ENCODE measurements around the gene PHETA1. TPM values are rescaled to one million over a fixed set of nuclear protein-coding genes. Genes with fewer than 3 reads are reported as not detected.

Gene PHETA1
- total RNA-seq, 1 experiment from 2014 or later = 26.2 TPM

DNA sequence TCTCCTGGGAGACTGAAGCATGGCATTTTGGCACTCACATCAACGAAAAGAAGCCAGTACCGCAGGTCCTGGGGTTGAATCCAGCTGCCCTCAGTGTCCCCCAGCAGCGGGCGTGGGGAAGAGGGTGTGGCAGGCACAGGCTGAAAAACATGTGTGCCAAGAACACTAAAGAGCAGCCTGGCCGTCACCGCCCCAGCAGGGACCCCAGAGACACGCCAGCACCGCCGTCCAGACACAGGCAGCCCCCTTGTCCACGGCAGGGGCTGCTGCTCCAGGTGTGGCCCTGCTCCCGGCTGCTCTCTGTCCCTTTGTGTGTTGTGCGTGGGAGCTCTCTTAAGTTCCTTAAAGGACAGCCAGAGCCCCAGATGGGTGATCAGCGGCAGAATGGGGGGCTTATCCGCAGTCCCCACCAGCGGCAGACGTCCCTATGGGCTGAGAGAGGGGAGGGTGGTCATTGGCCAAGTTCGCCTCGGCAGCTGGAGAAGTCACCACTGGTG, 556 bp downstream of the PHETA1 start:
- no peak overlapping the region for H3K27ac ChIP-seq
- ChIA-PET CTCF (no interaction called here), POLR2A (ENCODE audit: unreplicated experiment) (no interaction called here)
- H3K4me3 ChIP-seq = peak overlapping the region; percentile 77
- no peaks in the 10 kb centered on the region for H3K9me2 ChIP-seq (ENCODE audit: insufficient read depth)
- H3K9me3 ChIP-seq (ENCODE audit: insufficient read depth, low read depth) = no peaks in the 10 kb centered on the region
- H3K27me3 ChIP-seq (ENCODE audit: insufficient read depth, low read depth) = no peaks in the 10 kb centered on the region
- peak overlapping the region; percentile 93 for H3K4me2 ChIP-seq
- intact Hi-C loops (cut with micrococcal nuclease; ENCODE audit: unreplicated experiment) = no loop called here
- TSS peak; percentile 68 for BruUV-seq (replicated peaks)
- H3K79me2 ChIP-seq (ENCODE audit: low read depth) = peaks cover 29% of the 10 kb centered on the region; the same call in 1 of the 2 replicates
- H3K36me3 ChIP-seq (ENCODE audit: low read depth) = no peaks in the 10 kb centered on the region
- peaks cover 41% of the 10 kb centered on the region for H3K4me1 ChIP-seq (replicated peaks; ENCODE audit: insufficient read depth)
- TF ChIP-seq, protein P1, sequence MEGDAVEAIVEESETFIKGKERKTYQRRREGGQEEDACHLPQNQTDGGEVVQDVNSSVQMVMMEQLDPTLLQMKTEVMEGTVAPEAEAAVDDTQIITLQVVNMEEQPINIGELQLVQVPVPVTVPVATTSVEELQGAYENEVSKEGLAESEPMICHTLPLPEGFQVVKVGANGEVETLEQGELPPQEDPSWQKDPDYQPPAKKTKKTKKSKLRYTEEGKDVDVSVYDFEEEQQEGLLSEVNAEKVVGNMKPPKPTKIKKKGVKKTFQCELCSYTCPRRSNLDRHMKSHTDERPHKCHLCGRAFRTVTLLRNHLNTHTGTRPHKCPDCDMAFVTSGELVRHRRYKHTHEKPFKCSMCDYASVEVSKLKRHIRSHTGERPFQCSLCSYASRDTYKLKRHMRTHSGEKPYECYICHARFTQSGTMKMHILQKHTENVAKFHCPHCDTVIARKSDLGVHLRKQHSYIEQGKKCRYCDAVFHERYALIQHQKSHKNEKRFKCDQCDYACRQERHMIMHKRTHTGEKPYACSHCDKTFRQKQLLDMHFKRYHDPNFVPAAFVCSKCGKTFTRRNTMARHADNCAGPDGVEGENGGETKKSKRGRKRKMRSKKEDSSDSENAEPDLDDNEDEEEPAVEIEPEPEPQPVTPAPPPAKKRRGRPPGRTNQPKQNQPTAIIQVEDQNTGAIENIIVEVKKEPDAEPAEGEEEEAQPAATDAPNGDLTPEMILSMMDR (conservative IDR thresholded peaks at IDR 0.05) = no peak
- TF ChIP-seq EZH2 (IDR thresholded peaks at IDR 0.05; ENCODE audit: low read depth) = no peak
- H3F3A ChIP-seq (ENCODE audit: insufficient read depth, low read depth) = peaks cover 26% of the 10 kb centered on the region; the same call in 1 of the 2 replicates
- 0 out of 2 replicates have a peak, but pooled peaks cover 3% of the 10 kb centered on the region for H4K20me1 ChIP-seq (ENCODE audit: insufficient read depth)
- peak overlapping the region; percentile 82 for H2AFZ ChIP-seq
- no peak for DNase-seq

DNA sequence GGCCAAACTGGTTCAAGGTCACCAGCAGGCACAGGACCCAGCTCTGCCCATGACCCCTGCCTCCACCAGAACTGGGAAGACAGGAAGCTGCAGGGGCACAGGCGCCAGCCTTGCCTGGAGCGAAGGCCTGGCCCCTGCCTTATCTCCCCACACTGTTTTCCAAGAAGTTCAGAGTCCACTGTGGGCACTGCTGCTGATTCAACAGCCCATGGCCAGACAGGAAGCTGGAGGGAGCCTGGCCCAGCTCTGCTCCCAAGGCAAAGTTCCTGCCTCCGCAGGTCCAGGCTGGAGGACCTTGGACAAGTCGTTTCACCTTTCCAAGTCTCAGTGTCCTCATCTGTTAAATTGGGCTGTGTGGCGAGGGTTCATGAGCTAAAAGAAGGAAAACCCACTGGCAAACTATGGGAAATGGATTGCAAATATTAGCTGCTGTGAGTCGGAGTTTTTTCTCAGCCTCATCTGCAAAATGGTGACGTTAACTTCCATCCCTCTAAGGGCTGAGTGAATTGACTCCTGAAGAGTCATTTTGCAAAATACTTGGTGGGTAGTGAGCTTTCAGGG, 1.2 kb downstream of the PHETA1 start:
- intact Hi-C loops (cut with micrococcal nuclease; ENCODE audit: unreplicated experiment) = no loop called here
- Histone ChIP-seq H2AFZ (peak overlapping the region; percentile 82; the same call in 1 of the 2 replicates), H3K36me3 (ENCODE audit: low read depth) (no peaks in the 10 kb centered on the region), H3K79me2 (ENCODE audit: low read depth) (peaks cover 29% of the 10 kb centered on the region; the same call in 1 of the 2 replicates), H3K4me1 (replicated peaks; ENCODE audit: insufficient read depth) (peaks cover 47% of the 10 kb centered on the region), H3K9me2 (ENCODE audit: insufficient read depth) (no peaks in the 10 kb centered on the region), H3K4me2 (peak overlapping the region; percentile 93), H4K20me1 (ENCODE audit: insufficient read depth) (0 out of 2 replicates have a peak, but pooled peaks cover 3% of the 10 kb centered on the region), H3F3A (ENCODE audit: insufficient read depth, low read depth) (peaks cover 30% of the 10 kb centered on the region; the same call in 1 of the 2 replicates), H3K9me3 (ENCODE audit: insufficient read depth, low read depth) (no peaks in the 10 kb centered on the region), H3K4me3 (peak overlapping the region; percentile 77), H3K27me3 (ENCODE audit: insufficient read depth, low read depth) (no peaks in the 10 kb centered on the region), H3K27ac (no peak overlapping the region)
- TF ChIP-seq, protein P1 (conservative IDR thresholded peaks at IDR 0.05) = no peak
- TF ChIP-seq EZH2 (IDR thresholded peaks at IDR 0.05; ENCODE audit: low read depth) = no peak
- CTCF ChIA-PET = no interaction called here
- BruUV-seq (replicated peaks) = no TSS peak
- POLR2A ChIA-PET (ENCODE audit: unreplicated experiment) = interaction anchor here (0.6 kb wide), 2 partner anchors 203 to 613 kb away, joined by 4 read pairs; no protein-coding TSS in a partner anchor
- DNase-seq = no peak

DNA sequence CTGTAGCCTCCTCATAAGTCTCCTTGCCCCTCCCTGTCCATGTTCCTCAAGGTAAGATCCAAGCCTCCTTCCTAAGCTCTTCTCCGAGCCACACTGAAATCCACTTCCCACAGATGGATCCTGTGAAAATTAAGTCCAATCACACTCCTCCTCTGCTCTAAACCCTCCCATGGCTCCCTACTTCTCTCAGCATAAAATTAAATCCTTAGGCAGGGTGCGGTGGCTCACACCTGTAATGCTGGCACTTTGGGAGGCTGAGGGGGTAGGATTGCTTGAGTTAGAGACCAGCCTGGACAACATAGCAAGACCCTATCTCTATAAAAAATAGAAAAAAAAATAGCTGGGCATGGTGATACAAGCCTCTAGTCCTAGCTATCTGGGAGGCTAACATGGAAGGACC, 2.3 kb downstream of the PHETA1 start:
- H3K4me2 ChIP-seq = no peak overlapping the region
- DNase-seq = no peak
- H2AFZ ChIP-seq = no peak overlapping the region
- no peaks in the 10 kb centered on the region for H3K27me3 ChIP-seq (ENCODE audit: insufficient read depth, low read depth)
- no TSS peak for BruUV-seq (replicated peaks)
- ChIA-PET CTCF (no interaction called here), POLR2A (ENCODE audit: unreplicated experiment) (no interaction called here)
- H3F3A ChIP-seq (ENCODE audit: insufficient read depth, low read depth) = peaks cover 39% of the 10 kb centered on the region
- H3K27ac ChIP-seq = no peak overlapping the region
- peaks cover 29% of the 10 kb centered on the region; the same call in 1 of the 2 replicates for H3K79me2 ChIP-seq (ENCODE audit: low read depth)
- H3K4me3 ChIP-seq = no peak overlapping the region
- no peak for TF ChIP-seq EZH2 (IDR thresholded peaks at IDR 0.05; ENCODE audit: low read depth)
- TF ChIP-seq, protein P1 (conservative IDR thresholded peaks at IDR 0.05) = no peak
- H3K36me3 ChIP-seq (ENCODE audit: low read depth) = no peaks in the 10 kb centered on the region
- H3K4me1 ChIP-seq (replicated peaks; ENCODE audit: insufficient read depth) = peaks cover 58% of the 10 kb centered on the region
- no peaks in the 10 kb centered on the region for H3K9me2 ChIP-seq (ENCODE audit: insufficient read depth)
- H4K20me1 ChIP-seq (ENCODE audit: insufficient read depth) = 0 out of 2 replicates have a peak, but pooled peaks cover 3% of the 10 kb centered on the region
- intact Hi-C loops (cut with micrococcal nuclease; ENCODE audit: unreplicated experiment) = no loop called here
- H3K9me3 ChIP-seq (ENCODE audit: insufficient read depth, low read depth) = no peaks in the 10 kb centered on the region

All from PC-9 (cell line).